Esophagus muscularis mucosa (tissue), 4 donors: Measurements from ENCODE around the gene TUBB3. TPM values are rescaled to one million over a fixed set of nuclear protein-coding genes. Genes with fewer than 3 reads are reported as not detected.

Experiments used
- DNase-seq: peaks from one replicate; pipeline ENCODE4 v3.0.0-alpha.2; 2017; ENCODE audit errors: extremely low spot score
- H3K27ac ChIP-seq, 4 donors: fragments of 200-600 bp; sonication (generic); replicated peaks in 1 of 4; 1 replicate in 3 of 4; 2 replicates in 1 of 4; pipeline ENCODE4 v1.5.1; 2016 to 2019; ENCODE audit warnings: mild to moderate bottlenecking in 1 of 4
- H3K27me3 ChIP-seq, 4 donors: fragments of 200-600 bp; sonication (generic); one replicate each; pipeline versions ENCODE4 v1.5.1 to v1.6.0; 2016 to 2019
- H3K36me3 ChIP-seq, 4 donors: fragments of 200-600 bp; sonication (generic); one replicate each; pipeline ENCODE4 v1.5.1; 2016 to 2019
- H3K4me1 ChIP-seq, 4 donors: fragments of 200-600 bp; sonication (generic); one replicate each; pipeline ENCODE4 v1.5.1; 2016 to 2019
- H3K4me3 ChIP-seq, 4 donors: fragments of 200-600 bp; sonication (generic); 1 replicate in 2 of 4; 2 replicates in 2 of 4; pipeline ENCODE4 v1.5.1; 2016 to 2019; ENCODE audit warnings: mild to moderate bottlenecking in 4 of 4, moderate library complexity in 1 of 4
- H3K9me3 ChIP-seq, 4 donors: fragments of 200-600 bp; sonication (generic); 1 replicate in 3 of 4; 2 replicates in 1 of 4; pipeline ENCODE4 v1.5.1; 2016 to 2019
- EP300 ChIP-seq: sonication (generic); formaldehyde crosslinking; IDR thresholded peaks from one replicate; pipeline ENCODE4 v1.6.1; 2017; ENCODE audit warnings: antibody characterized with exemption
- POLR2A ChIP-seq: fragments of 450-650 bp; IDR thresholded peaks from one replicate; pipeline ENCODE4 v1.6.1; 2017; ENCODE audit warnings: antibody characterized with exemption, moderate library complexity, mild to moderate bottlenecking, low read depth
- POLR2AphosphoS5 ChIP-seq, 2 donors: sonication (generic); formaldehyde crosslinking; IDR thresholded peaks; one replicate each; pipeline ENCODE4 v1.6.1; 2017; ENCODE audit warnings: antibody characterized with exemption in 2 of 2
- WGBS: methylation state at CpG from one replicate; pipeline ENCODE4 v1.1.5; 2018; 5-methylcytosine and 5-hydroxymethylcytosine counted together
- intact Hi-C: fragments of 100-400 bp; cut with DNase I; formaldehyde crosslinking; loops from one replicate; pipeline ENCODE4 v1.15.1; 2023
- total RNA-seq, 4 donors: library from RNA; depleted of rRNA; stranded (reverse); fragments of >200 nt; gene quantifications; one replicate each; pipeline versions ENCODE4 v1.1.0 to v1.2.1, GENCODE V29; 2016
- TF ChIP-seq, protein P1 (sequence below), 3 experiments: fragments of 200-600 bp in 2 of 3; fragments of 450-650 bp in 1 of 3; sonication (generic) in 2 of 3; IDR thresholded peaks; one replicate each; pipeline ENCODE4 v1.5.1; 2017 to 2019; ENCODE audit warnings: antibody characterized with exemption in 3 of 3, mild to moderate bottlenecking in 2 of 3, moderate library complexity in 1 of 3

Gene TUBB3
- total RNA-seq, 4 donors from 2014 or later = 2.5 to 19.5 (median 12.9) TPM

DNA sequence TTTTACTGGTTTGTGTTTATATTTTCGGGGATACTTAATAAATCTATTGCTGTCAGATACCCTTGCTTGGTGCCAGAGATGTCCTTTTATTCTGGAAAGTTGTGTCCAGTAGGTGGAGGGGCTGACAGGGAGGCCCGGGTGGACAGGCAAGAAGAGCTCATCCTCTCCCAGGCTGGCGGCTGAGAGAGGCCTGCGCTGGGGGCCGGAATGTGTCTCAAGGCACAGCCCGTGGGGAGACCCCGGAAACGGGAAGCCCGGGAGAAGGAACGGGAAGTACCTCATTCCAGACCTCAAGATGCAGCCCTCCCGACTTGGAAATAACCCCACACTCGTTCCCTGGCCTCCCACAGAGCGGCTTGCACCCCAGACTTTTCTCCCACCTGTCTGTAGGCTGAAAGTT lies 12.9 kb downstream of the TUBB3 start:
- Histone ChIP-seq H3K27me3 (peaks cover 0 to 17% (median 0%) of the 10 kb centered on the region in 4 donors), H3K9me3 (no peaks in the 10 kb centered on the region), H3K27ac (no peak overlapping the region), H3K4me3 (no peak overlapping the region), H3K36me3 (peaks cover 0 to 3% (median 0%) of the 10 kb centered on the region in 4 donors), H3K4me1 (no peaks in the 10 kb centered on the region)
- no peak for DNase-seq
- intact Hi-C loops = no loop called here
- TF ChIP-seq POLR2AphosphoS5 (IDR thresholded peaks at IDR 0.05) (no peak), POLR2A (no peak), EP300 (no peak)
- TF ChIP-seq, protein P1, sequence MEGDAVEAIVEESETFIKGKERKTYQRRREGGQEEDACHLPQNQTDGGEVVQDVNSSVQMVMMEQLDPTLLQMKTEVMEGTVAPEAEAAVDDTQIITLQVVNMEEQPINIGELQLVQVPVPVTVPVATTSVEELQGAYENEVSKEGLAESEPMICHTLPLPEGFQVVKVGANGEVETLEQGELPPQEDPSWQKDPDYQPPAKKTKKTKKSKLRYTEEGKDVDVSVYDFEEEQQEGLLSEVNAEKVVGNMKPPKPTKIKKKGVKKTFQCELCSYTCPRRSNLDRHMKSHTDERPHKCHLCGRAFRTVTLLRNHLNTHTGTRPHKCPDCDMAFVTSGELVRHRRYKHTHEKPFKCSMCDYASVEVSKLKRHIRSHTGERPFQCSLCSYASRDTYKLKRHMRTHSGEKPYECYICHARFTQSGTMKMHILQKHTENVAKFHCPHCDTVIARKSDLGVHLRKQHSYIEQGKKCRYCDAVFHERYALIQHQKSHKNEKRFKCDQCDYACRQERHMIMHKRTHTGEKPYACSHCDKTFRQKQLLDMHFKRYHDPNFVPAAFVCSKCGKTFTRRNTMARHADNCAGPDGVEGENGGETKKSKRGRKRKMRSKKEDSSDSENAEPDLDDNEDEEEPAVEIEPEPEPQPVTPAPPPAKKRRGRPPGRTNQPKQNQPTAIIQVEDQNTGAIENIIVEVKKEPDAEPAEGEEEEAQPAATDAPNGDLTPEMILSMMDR (IDR thresholded peaks at IDR 0.05) = no peak
- WGBS = 71% methylated on average over 13 of the region's 13 CpGs

DNA sequence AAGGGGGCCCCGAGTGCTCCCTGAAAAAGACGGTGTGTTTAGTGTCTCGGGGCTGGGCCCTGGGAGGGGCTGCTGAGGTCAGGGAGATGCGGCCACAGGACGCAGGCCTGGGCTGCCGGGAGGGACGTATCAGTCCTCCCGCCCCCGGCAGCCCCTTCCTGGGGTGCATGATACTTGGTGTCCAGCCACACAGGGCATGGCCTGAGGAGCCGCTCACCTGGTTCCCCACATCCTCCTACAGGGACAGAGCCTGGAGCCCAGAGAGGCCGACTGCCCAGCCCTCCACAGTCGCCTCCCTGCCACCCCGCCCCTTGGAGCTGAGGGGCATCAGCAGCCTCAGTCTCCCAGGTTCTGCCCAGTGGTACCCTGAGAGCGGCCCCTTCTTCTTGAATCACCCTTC lies 13.4 kb downstream of the TUBB3 start:
- H3K27me3 ChIP-seq = peaks cover 0 to 13% (median 0%) of the 10 kb centered on the region in 4 donors
- intact Hi-C loops = no loop called here
- no peak overlapping the region for H3K4me3 ChIP-seq

DNA sequence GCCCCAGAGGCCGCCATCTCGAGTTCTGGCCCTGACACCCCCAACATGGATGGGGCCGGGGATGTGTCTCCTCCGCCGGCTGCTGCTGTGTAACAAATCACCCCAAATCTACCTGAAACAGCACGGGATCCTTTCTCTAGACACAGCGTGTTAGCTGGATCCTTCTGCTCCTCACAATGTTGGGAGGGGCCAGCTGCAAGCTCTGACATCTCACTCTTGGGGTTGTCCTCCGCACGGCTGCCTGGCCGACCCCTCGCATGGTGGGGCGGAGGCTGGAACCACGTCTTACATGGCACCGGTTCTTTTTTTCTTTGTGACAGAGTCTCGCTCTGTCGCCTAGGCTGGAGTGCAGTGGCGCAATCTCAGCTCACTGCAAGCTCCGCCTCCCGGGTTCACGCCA lies 13.8 kb downstream of the TUBB3 start:
- H3K4me1 ChIP-seq = no peaks in the 10 kb centered on the region
- peaks cover 0 to 9% (median 0%) of the 10 kb centered on the region in 4 donors for H3K27me3 ChIP-seq
- H3K9me3 ChIP-seq = no peaks in the 10 kb centered on the region
- H3K27ac ChIP-seq = no peak overlapping the region
- no peak for DNase-seq
- H3K4me3 ChIP-seq = no peak overlapping the region
- intact Hi-C loops = no loop called here
- peaks cover 0 to 3% (median 0%) of the 10 kb centered on the region in 4 donors for H3K36me3 ChIP-seq
- 93% methylated on average over 16 of the region's 20 CpGs for WGBS
- TF ChIP-seq EP300 (no peak), POLR2AphosphoS5 (IDR thresholded peaks at IDR 0.05) (no peak), POLR2A (no peak)
- TF ChIP-seq, protein P1 (IDR thresholded peaks at IDR 0.05) = no peak

More for the DNA sequence above, 13.4 kb downstream of the TUBB3 start:
- WGBS = 100% methylated on average over 3 of the region's 14 CpGs
- TF ChIP-seq, protein P1 (IDR thresholded peaks at IDR 0.05) = no peak
- TF ChIP-seq POLR2AphosphoS5 (IDR thresholded peaks at IDR 0.05) (no peak), POLR2A (no peak), EP300 (no peak)
- Histone ChIP-seq H3K27ac (no peak overlapping the region), H3K9me3 (no peaks in the 10 kb centered on the region), H3K36me3 (peaks cover 0 to 3% (median 0%) of the 10 kb centered on the region in 4 donors), H3K4me1 (no peaks in the 10 kb centered on the region)
- no peak for DNase-seq

DNA sequence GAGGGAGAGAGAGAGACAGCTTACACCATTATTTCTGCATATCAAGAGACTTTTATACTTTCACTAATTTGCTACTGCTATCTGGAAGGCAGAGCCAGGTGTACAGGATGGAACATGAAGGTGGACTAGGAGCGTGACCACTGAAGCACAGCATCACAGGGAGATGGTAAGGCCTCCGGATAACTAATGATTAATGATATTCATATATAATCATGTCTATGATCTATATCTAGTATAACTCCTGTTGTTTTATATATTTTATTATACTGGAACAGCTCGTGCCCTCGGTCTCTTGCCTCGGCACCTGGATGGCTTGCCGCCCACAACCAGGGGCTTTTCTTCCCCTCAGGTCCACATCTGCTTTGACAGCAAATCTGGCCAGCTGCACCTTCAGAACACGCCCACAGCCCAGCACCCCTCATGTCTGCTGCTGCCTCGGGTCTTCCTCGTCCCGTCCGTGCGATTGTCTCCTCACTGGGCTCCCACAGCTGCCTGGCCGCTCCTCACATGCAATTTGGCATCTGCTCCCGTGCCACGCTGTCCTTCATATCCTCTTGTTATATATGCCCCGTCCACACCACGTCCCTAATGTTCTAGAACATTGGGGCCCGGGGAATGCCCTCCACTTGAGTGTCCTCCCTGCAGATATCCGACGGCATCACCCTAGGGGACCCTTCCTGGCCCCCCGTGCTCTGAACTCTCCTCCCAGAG lies 15.2 kb downstream of the TUBB3 start:
- WGBS = 85% methylated on average over 21 of the region's 21 CpGs
- H3K27ac ChIP-seq = no peak overlapping the region
- no peak for TF ChIP-seq EP300
- TF ChIP-seq, protein P1 (IDR thresholded peaks at IDR 0.05) = no peak
- TF ChIP-seq POLR2AphosphoS5 (IDR thresholded peaks at IDR 0.05) = no peak
- TF ChIP-seq POLR2A = no peak
- peaks cover 0 to 6% (median 0%) of the 10 kb centered on the region in 4 donors for H3K27me3 ChIP-seq
- H3K4me1 ChIP-seq = no peaks in the 10 kb centered on the region
- peaks cover 0 to 3% (median 0%) of the 10 kb centered on the region in 4 donors for H3K36me3 ChIP-seq
- no peak overlapping the region for H3K4me3 ChIP-seq
- DNase-seq = no peak
- no peaks in the 10 kb centered on the region for H3K9me3 ChIP-seq
- intact Hi-C loops = no loop called here
